Activated CD4-positive, alpha-beta memory T cell treated with anti-CD3 and anti-CD28 coated beads for 36 hours (primary cell): ENCODE results near the gene TTYH3. TPM values are rescaled to one million over a fixed set of nuclear protein-coding genes. Genes with fewer than 3 reads are reported as not detected.

Source experiments
- CTCF ChIA-PET: fragments of 350-600 bp; sonication (Branson Sonifier 250); formaldehyde crosslinking; loops from one replicate; lab custom pipeline; 2021; ENCODE audit warnings: antibody characterized with exemption, inconsistent platforms; lab: Charles Lee
- POLR2A ChIA-PET: fragments of 350-600 bp; sonication (Branson Sonifier 250); formaldehyde crosslinking; loops from one replicate; lab custom pipeline; 2021; ENCODE audit warnings: antibody characterized with exemption; lab: Charles Lee
- DNase-seq: peaks from one replicate; pipeline ENCODE4 v3.0.0-alpha.2; 2020
- H3K27ac Mint-ChIP-seq: one replicate; pipeline ENCODE4 v1.8.0; 2021; ENCODE audit warnings: mixed read lengths
- H3K27me3 Mint-ChIP-seq: one replicate; pipeline ENCODE4 v1.8.0; 2021; ENCODE audit warnings: mixed read lengths
- H3K36me3 Mint-ChIP-seq: one replicate; pipeline ENCODE4 v1.8.0; 2021; ENCODE audit warnings: mixed read lengths
- H3K4me1 Mint-ChIP-seq: one replicate; pipeline ENCODE4 v1.8.0; 2021; ENCODE audit warnings: low read depth, mixed read lengths
- H3K4me3 Mint-ChIP-seq: one replicate; pipeline ENCODE4 v1.8.0; 2021; ENCODE audit warnings: mild to moderate bottlenecking, mixed read lengths
- H3K9me3 Mint-ChIP-seq: one replicate; pipeline ENCODE4 v1.8.0; 2021; ENCODE audit warnings: mixed read lengths
- intact Hi-C: fragments of 100-400 bp; cut with micrococcal nuclease; formaldehyde crosslinking; loops from one replicate; pipeline ENCODE4 v1.15.1; 2023
- total RNA-seq, 2 experiments: library from RNA; stranded (reverse); gene quantifications; one replicate each; pipeline ENCODE4 v1.2.3, GENCODE V29; 2021

The TTYH3 gene
- total RNA-seq, 2 experiments from 2014 or later = 13.5 to 14.8 TPM

GRCh38 chr7:2661602-2662272 lies 30.0 kb downstream of the TTYH3 start:
- Mint-ChIP-seq H3K27me3 (peaks cover 1% of the 10 kb centered on the region), H3K9me3 (no peaks in the 10 kb centered on the region), H3K36me3 (no peaks in the 10 kb centered on the region), H3K4me1 (no peaks in the 10 kb centered on the region), H3K4me3 (no peak overlapping the region), H3K27ac (no peak overlapping the region)
- ChIA-PET CTCF (interaction anchor here (1.0 kb wide), 1 partner anchor 10 kb away, joined by 3 read pairs; no protein-coding TSS in a partner anchor), POLR2A (no interaction called here)
- DNase-seq = no peak
- intact Hi-C loops = no loop called here

GRCh38 chr7:2662273-2663120 lies 30.7 kb downstream of the TTYH3 start:
- Mint-ChIP-seq H3K9me3 (no peaks in the 10 kb centered on the region), H3K4me1 (no peaks in the 10 kb centered on the region), H3K27me3 (peaks cover 4% of the 10 kb centered on the region), H3K4me3 (no peak overlapping the region), H3K27ac (no peak overlapping the region), H3K36me3 (no peaks in the 10 kb centered on the region)
- ChIA-PET CTCF (interaction anchor here (1.0 kb wide), 1 partner anchor 9 kb away, joined by 3 read pairs; no protein-coding TSS in a partner anchor), POLR2A (no interaction called here)
- intact Hi-C loops = no loop called here
- DNase-seq = no peak

GRCh38 chr7:2663121-2663886 lies 31.5 kb downstream of the TTYH3 start:
- Mint-ChIP-seq H3K36me3 (no peaks in the 10 kb centered on the region), H3K27me3 (peaks cover 6% of the 10 kb centered on the region), H3K27ac (no peak overlapping the region), H3K4me3 (no peak overlapping the region), H3K4me1 (no peaks in the 10 kb centered on the region), H3K9me3 (no peaks in the 10 kb centered on the region)
- ChIA-PET CTCF (interaction anchor here (1.0 kb wide), 1 partner anchor 8 kb away, joined by 3 read pairs; no protein-coding TSS in a partner anchor), POLR2A (no interaction called here)
- DNase-seq = no peak
- intact Hi-C loops = no loop called here

GRCh38 chr7:2663960-2664359 lies 32.2 kb downstream of the TTYH3 start:
- H3K36me3 Mint-ChIP-seq = no peaks in the 10 kb centered on the region
- intact Hi-C loops = no loop called here
- H3K27ac Mint-ChIP-seq = no peak overlapping the region
- CTCF ChIA-PET = interaction anchor here (11.8 kb wide), 1 partner anchor 46 kb away, joined by 115 read pairs; no protein-coding TSS in a partner anchor
- no peaks in the 10 kb centered on the region for H3K4me1 Mint-ChIP-seq
- no peak for DNase-seq
- H3K27me3 Mint-ChIP-seq = peaks cover 6% of the 10 kb centered on the region
- no peaks in the 10 kb centered on the region for H3K9me3 Mint-ChIP-seq
- H3K4me3 Mint-ChIP-seq = no peak overlapping the region
- POLR2A ChIA-PET = no interaction called here

- H3K27me3 Mint-ChIP-seq = peaks cover 9% of the 10 kb centered on the region
- H3K27ac Mint-ChIP-seq = no peak overlapping the region
- DNase-seq = no peak
- H3K4me3 Mint-ChIP-seq = no peak overlapping the region
- intact Hi-C loops = no loop called here
- no peaks in the 10 kb centered on the region for H3K4me1 Mint-ChIP-seq
- H3K36me3 Mint-ChIP-seq = no peaks in the 10 kb centered on the region
- ChIA-PET CTCF (interaction anchor here (0.6 to 11.8 kb wide), 2 partner anchors 44 to 191 kb away, joined by 3 to 115 read pairs; no protein-coding TSS in a partner anchor), POLR2A (no interaction called here)
- no peaks in the 10 kb centered on the region for H3K9me3 Mint-ChIP-seq
Measured at GRCh38 chr7:2665359-2665791, 33.6 kb downstream of the TTYH3 start.

- H3K27me3 Mint-ChIP-seq = peaks cover 9% of the 10 kb centered on the region
- no peak for DNase-seq
- CTCF ChIA-PET = interaction anchor here (11.8 kb wide), 1 partner anchor 43 kb away, joined by 115 read pairs; no protein-coding TSS in a partner anchor
- POLR2A ChIA-PET = no interaction called here
- no peak overlapping the region for H3K27ac Mint-ChIP-seq
- H3K9me3 Mint-ChIP-seq = no peaks in the 10 kb centered on the region
- intact Hi-C loops = no loop called here
- H3K4me3 Mint-ChIP-seq = no peak overlapping the region
- H3K36me3 Mint-ChIP-seq = no peaks in the 10 kb centered on the region
- H3K4me1 Mint-ChIP-seq = peaks cover 6% of the 10 kb centered on the region
Measured at GRCh38 chr7:2666155-2666554, 34.4 kb downstream of the TTYH3 start.

GRCh38 chr7:2666588-2667250 lies 34.9 kb downstream of the TTYH3 start:
- POLR2A ChIA-PET = no interaction called here
- CTCF ChIA-PET = interaction anchor here (11.8 kb wide), 1 partner anchor 43 kb away, joined by 115 read pairs; no protein-coding TSS in a partner anchor
- Mint-ChIP-seq H3K9me3 (no peaks in the 10 kb centered on the region), H3K4me1 (peaks cover 6% of the 10 kb centered on the region), H3K4me3 (no peak overlapping the region), H3K27ac (no peak overlapping the region), H3K36me3 (no peaks in the 10 kb centered on the region), H3K27me3 (peaks cover 9% of the 10 kb centered on the region)
- no peak for DNase-seq
- intact Hi-C loops = no loop called here

GRCh38 chr7:2667843-2668242 lies 36.1 kb downstream of the TTYH3 start:
- Mint-ChIP-seq H3K9me3 (no peaks in the 10 kb centered on the region), H3K27me3 (peaks cover 9% of the 10 kb centered on the region), H3K36me3 (no peaks in the 10 kb centered on the region), H3K27ac (no peak overlapping the region), H3K4me3 (no peak overlapping the region), H3K4me1 (peaks cover 6% of the 10 kb centered on the region)
- POLR2A ChIA-PET = no interaction called here
- intact Hi-C loops = no loop called here
- no peak for DNase-seq
- CTCF ChIA-PET = interaction anchor here (11.8 kb wide), 1 partner anchor 42 kb away, joined by 115 read pairs; no protein-coding TSS in a partner anchor

GRCh38 chr7:2668401-2668800 lies 36.6 kb downstream of the TTYH3 start:
- Mint-ChIP-seq H3K4me1 (peaks cover 6% of the 10 kb centered on the region), H3K27me3 (peaks cover 9% of the 10 kb centered on the region), H3K36me3 (no peaks in the 10 kb centered on the region), H3K4me3 (no peak overlapping the region), H3K9me3 (no peaks in the 10 kb centered on the region), H3K27ac (no peak overlapping the region)
- no peak for DNase-seq
- CTCF ChIA-PET = interaction anchor here (1.2 to 11.8 kb wide), 3 partner anchors 41 to 196 kb away, joined by 3 to 115 read pairs (median 14); no protein-coding TSS in a partner anchor
- intact Hi-C loops = no loop called here
- POLR2A ChIA-PET = no interaction called here

- intact Hi-C loops = no loop called here
- Mint-ChIP-seq H3K4me3 (no peak overlapping the region), H3K9me3 (no peaks in the 10 kb centered on the region), H3K27ac (no peak overlapping the region), H3K27me3 (peaks cover 9% of the 10 kb centered on the region), H3K36me3 (no peaks in the 10 kb centered on the region), H3K4me1 (peaks cover 6% of the 10 kb centered on the region)
- no peak for DNase-seq
- CTCF ChIA-PET = interaction anchor here (0.9 to 11.8 kb wide), 20 partner anchors 11 to 216 kb away, joined by 3 to 115 read pairs (median 6); partner anchors contain the start of gene TTYH3
- POLR2A ChIA-PET = no interaction called here
Measured at GRCh38 chr7:2670171-2670570, 38.4 kb downstream of the TTYH3 start.
